Measurements from ENCODE around the gene TSPAN18.

Gene TSPAN18

GRCh38 chr11:44780940-44781631 is 54.3 kb downstream of the TSPAN18 start:
- DNase-seq = no peak

- no peak for DNase-seq
Measured at GRCh38 chr11:44781655-44782054, 54.9 kb downstream of the TSPAN18 start.

DNA sequence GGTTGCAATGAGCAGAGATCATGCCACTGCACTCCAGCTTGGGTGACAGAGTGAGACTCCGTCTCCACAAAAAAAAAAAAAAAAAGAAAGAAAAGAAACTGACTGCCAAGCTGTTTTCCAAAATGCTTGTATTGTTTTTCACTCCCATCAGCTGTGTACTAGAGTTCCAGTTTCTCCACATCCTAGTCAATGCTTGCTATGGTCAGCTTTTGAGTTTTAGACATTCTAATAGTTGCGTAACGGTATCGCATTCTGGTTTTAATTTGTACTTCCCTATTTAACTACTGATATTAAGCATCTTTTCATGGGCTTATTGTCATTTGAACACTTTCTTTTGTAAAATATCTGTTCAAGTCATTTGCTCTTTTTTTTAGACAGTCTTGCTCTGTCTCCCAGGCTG is 55.7 kb downstream of the TSPAN18 start:
- no peak for DNase-seq

DNA sequence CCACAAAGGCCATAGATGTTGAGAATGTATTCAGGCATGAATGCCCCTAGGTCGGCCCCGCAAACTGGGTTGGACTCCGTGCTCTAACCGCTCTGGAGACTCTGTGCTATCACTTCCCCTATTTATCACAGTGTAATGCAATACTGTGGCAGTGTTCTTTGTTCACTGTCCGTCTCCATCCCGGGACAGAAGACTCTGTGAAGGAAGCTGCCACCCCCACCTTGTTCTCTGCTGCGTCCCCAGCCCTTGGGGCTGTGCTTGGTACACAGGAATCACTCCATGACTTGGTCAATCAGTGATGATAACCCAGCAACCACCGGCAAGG is 57.6 kb downstream of the TSPAN18 start:
- no peak for DNase-seq

DNA sequence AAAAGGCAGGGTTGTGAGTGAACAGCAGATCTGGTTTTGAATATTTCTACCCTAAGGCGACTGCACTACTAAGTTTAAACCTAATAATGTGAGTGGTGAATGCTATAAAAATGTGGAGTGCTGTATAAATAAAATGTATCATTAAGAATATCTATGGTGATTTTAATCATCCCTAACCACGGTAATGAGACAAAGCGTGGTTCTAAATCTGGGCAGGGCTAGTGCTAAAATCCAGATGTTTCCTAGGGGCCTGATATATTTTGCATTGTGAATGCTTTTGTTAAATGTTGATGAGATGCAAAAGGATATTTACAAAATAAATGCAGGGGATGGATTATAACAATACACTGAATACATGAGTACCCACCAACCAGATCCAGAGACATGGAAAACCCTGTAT is 58.1 kb downstream of the TSPAN18 start:
- DNase-seq = no peak

GRCh38 chr11:44785856-44786607 is 59.3 kb downstream of the TSPAN18 start:
- no peak for DNase-seq

DNA sequence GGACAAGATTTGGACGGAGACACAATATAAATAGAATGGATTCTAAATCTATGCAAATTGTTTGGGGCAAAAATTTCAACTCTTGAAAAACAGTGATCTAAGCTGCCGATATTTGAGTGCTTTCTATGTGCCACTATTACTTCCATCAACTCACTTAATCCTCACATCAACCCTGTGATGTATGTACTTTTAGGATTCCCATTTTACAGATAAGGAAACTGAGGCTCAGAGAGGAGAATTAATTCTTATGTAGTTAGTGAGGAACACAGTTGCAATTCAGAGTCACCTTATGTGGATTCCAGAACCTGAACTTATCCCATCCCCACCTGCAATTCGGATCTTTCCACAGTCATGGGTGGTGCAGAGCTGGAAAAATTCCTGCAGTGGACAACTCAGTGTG is 60.3 kb downstream of the TSPAN18 start:
- no peak for DNase-seq

GRCh38 chr11:44787981-44788380 is 61.2 kb downstream of the TSPAN18 start:
- no peak for DNase-seq

GRCh38 chr11:44788536-44789261 is 61.9 kb downstream of the TSPAN18 start:
- DNase-seq = no peak

- DNase-seq = no peak
Measured at GRCh38 chr11:44789496-44789895, 62.7 kb downstream of the TSPAN18 start.

GRCh38 chr11:44790211-44790610 is 63.4 kb downstream of the TSPAN18 start:
- no peak for DNase-seq

- no peak for DNase-seq
Measured at GRCh38 chr11:44791316-44791925, 64.7 kb downstream of the TSPAN18 start.

DNA sequence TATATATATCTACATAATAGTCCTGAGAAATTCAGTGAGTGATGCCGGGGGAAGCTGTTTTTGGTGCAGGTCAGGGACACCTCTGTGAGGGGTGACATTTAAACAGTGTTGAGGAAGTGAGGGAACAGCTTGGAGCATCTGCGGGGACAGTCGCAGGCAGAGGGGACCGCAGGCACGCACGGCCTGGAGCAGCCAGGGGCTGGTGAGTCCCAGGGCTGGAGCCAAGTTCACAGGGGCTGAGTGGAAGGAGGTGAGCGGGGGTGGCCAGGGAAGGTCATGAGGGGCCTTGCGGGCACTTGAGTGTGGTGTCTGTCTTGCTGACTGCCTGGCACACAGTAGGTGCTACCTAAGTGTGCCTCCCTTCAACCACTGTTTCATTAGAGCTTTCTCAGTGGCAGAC is 65.4 kb downstream of the TSPAN18 start:
- DNase-seq = no peak

- no peak for DNase-seq
Measured at GRCh38 chr11:44793350-44794090, 66.8 kb downstream of the TSPAN18 start.

- DNase-seq = no peak
Measured at GRCh38 chr11:44795803-44796535, 69.2 kb downstream of the TSPAN18 start.

DNA sequence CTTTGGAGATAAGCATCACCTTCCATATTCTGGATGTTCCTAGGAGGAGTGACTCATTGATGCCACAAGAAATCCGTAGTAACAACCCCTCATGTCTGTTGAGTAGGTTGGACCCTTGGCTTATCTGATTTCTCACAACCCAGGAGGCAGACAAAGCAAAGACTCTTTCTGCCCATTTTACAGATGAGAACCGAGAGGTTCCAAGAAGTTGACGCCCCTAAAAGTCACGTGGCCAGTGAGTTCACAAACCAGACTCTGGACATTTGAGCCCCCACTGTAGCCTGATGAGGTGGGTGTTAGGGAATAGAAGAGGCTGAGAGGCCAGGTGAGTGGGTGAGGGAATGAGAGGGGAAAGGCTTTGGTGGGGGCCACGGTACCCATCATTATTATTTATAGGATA is 70.3 kb downstream of the TSPAN18 start:
- DNase-seq = no peak

- DNase-seq = no peak
Measured at GRCh38 chr11:44797886-44798606, 71.3 kb downstream of the TSPAN18 start.

DNA sequence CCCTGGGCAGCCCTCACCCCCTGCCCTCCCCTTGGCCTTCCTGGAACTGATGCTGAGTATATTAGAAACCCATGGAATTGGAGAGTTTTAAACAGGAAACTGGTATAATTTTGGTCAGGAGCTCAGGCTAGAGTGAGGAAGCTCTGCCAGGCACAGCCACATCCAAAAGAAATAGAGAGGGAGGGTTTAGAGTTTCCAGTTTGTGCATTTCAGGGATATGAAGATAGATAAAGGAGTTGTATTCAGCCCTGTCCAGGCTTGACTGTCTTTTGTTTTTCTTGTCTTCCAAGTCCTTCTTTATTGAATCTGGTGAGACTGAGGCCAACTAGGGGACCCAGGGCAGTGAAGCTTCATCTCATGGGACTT is 71.8 kb downstream of the TSPAN18 start:
- DNase-seq = no peak

DNA sequence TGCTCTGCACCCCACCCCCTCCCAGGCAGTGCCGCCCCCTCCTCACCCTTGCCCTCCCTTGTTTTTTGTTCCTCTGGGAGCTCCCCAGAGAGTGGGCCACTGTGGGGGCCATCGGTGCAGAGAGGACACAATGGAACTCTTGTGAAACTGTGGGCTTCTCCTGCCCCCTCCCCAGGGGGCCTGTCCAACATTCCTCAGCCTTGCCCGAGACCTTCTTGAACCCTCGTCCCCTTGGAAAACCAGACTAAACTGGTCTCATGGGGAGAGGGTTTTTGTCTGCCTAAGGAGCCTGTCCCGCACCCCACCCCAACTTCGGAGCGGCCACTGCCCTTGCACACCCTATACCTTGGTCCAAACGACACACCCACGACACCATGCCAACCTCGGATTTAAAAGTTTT is 72.2 kb downstream of the TSPAN18 start:
- DNase-seq = no peak

DNA sequence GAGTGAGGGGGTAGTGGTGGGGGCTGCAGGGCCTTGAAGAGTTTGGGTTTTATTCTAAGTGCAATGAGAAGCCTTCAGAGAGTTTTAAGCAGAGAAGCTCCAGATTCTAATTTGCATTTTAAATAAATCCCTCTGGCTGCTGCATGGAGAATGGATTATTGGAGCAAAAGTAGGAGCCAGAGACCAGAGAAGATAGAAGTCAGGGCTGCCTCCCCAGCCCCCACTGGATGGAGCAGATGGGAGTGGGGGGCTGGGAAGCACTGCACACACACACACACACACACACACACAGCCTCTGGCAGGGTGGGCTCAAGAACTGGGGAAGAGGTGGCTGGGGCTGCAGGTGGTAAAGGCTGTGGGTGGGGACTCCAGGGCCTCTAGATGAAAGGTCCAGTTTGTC is 75.6 kb downstream of the TSPAN18 start:
- no peak for DNase-seq

DNA sequence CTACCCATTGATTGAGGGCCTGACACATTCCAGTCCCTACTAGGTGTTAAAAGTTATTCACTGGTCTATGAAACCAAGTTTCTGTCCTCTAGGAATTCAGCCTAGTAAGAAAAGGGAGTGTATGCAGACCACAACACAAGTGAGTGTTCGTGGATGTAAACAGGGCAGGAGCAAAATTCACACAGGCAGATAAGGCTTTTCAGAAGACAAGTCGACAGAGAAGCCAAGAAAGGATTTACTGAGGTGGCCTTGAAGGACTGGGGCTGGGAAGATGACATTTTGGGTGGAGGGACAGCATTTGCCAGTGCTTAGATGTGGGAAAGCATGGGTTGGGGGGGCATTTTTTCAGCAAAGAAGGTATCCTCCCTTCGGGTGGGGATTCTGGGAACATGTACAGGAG is 76.2 kb downstream of the TSPAN18 start:
- DNase-seq = no peak
